ENCODE results near the gene QSER1. TPM values are rescaled to one million over a fixed set of nuclear protein-coding genes. Genes with fewer than 3 reads are reported as not detected.

The QSER1 gene
- total and polyA plus RNA-seq, 10 of the 15 experiments (the other 5 are each of a cell fraction or from before 2014, with no cell fraction given), result 2.1 to 15.0 (median 9.4) TPM

DNA sequence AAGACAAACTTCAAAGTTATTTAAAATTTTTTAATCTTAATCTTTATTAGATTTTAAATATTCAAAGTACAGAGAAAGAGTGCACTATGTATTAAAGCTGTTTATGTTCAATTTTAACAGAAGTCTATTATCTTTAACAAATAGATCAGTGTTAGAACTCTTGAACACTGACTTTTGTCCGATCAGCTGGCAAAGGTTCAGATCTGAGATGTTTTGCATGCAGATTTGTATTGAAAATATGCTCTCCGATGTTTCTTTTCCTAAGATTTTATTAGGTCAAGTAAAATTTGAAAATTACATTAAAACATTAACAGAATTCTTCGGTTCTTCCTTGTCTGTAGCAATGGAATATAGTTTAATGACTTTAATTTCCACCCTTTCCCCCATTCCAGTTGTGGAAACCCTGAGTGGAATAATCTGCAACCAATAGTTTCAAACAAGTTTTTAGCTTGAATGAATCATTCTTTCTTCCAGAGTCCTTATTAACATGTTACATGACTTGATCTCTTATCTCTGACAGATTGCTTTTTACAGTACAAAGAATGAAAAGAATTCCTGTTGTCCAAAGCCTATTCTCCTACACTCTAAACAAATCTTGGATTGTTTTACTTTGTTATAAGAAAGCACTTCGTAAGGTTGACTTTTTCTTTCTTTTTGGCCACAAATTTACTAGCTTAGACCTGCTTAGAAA, 135.4 kb downstream of the QSER1 start:
- BruUV-seq (replicated peaks), result no TSS peak
- ChIA-PET CTCF (interaction anchor here (1.2 kb wide), 1 partner anchor 37 kb away, joined by 3 read pairs; no protein-coding TSS in a partner anchor), RAD21 (ENCODE audit: unreplicated experiment) (interaction anchor here (1.4 kb wide), 1 partner anchor 11 kb away, joined by 4 read pairs; the partner anchor contains the start of gene TCP11L1), POLR2A (interaction anchor here (1.2 kb wide), 1 partner anchor 11 kb away, joined by 4 read pairs; the partner anchor contains the start of gene TCP11L1), SMC1A (ENCODE audit: uncharacterized antibody, unreplicated experiment) (interaction anchor here (0.7 to 2.2 kb wide), 7 partner anchors 10 to 37 kb away, joined by 3 to 6 read pairs (median 3); no protein-coding TSS in a partner anchor)
- no peaks in the 10 kb centered on the region for H3K4me1 ChIP-seq (ENCODE audit: control insufficient read depth, insufficient read depth, low read length)
- intact Hi-C loops (cut with micrococcal nuclease; ENCODE audit: unreplicated experiment), result no loop called here
- H3K27me3 ChIP-seq (replicated peaks in 1 of 2; ENCODE audit: control insufficient read depth in 2 of 2, insufficient read depth in 2 of 2, low read length in 1 of 2), result no peaks in the 10 kb centered on the region
- ATAC-seq, result no peak
- no peak overlapping the region for H3K9ac ChIP-seq (ENCODE audit: control insufficient read depth, insufficient read depth, low read length)
- TF ChIP-seq RAD21 (IDR thresholded peaks at IDR 0.05; ENCODE audit: insufficient read depth, low read depth, low read length) (no peak), CBX5 (IDR thresholded peaks at IDR 0.05; ENCODE audit: low read depth) (no peak), ZNF274 (IDR thresholded peaks at IDR 0.05; ENCODE audit: insufficient read depth, insufficient read length) (no peak), ESRRA (IDR thresholded peaks at IDR 0.05; ENCODE audit: low read length) (no peak), FOXM1 (IDR thresholded peaks at IDR 0.05; ENCODE audit: low read depth, low read length) (no peak), SIN3A (IDR thresholded peaks at IDR 0.05; ENCODE audit: low read depth, low read length) (no peak), SUPT20H (IDR thresholded peaks at IDR 0.05; ENCODE audit: borderline replicate concordance, control insufficient read depth, low read depth, low read length) (no peak), PAX5 (IDR thresholded peaks at IDR 0.05; ENCODE audit: borderline replicate concordance, low read depth, low read length) (no peak), RFX5 (IDR thresholded peaks at IDR 0.05; ENCODE audit: low read depth, low read length) (no peak), ETV6 (conservative IDR thresholded peaks at IDR 0.05 in 1 of 2, IDR thresholded peaks at IDR 0.05 in 1 of 2; ENCODE audit: borderline replicate concordance in 1 of 2, low read depth in 1 of 2) (no peak), CBFB (IDR thresholded peaks at IDR 0.05; ENCODE audit: low read depth) (no peak), MEF2A (IDR thresholded peaks at IDR 0.05; ENCODE audit: insufficient read depth, low read depth, low read length) (no peak), SREBF2 (IDR thresholded peaks at IDR 0.05; ENCODE audit: low read length) (no peak), NRF1 (conservative IDR thresholded peaks at IDR 0.05; ENCODE audit: low read depth, low read length) (no peak)
- TF ChIP-seq, protein P1, sequence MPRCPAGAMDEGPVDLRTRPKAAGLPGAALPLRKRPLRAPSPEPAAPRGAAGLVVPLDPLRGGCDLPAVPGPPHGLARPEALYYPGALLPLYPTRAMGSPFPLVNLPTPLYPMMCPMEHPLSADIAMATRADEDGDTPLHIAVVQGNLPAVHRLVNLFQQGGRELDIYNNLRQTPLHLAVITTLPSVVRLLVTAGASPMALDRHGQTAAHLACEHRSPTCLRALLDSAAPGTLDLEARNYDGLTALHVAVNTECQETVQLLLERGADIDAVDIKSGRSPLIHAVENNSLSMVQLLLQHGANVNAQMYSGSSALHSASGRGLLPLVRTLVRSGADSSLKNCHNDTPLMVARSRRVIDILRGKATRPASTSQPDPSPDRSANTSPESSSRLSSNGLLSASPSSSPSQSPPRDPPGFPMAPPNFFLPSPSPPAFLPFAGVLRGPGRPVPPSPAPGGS (IDR thresholded peaks at IDR 0.05; ENCODE audit: borderline replicate concordance, insufficient read depth, low read depth, low read length, poor library complexity, severe bottlenecking), result no peak
- TF ChIP-seq, protein P2, sequence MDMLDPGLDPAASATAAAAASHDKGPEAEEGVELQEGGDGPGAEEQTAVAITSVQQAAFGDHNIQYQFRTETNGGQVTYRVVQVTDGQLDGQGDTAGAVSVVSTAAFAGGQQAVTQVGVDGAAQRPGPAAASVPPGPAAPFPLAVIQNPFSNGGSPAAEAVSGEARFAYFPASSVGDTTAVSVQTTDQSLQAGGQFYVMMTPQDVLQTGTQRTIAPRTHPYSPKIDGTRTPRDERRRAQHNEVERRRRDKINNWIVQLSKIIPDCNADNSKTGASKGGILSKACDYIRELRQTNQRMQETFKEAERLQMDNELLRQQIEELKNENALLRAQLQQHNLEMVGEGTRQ (IDR thresholded peaks at IDR 0.05; ENCODE audit: borderline replicate concordance, low read depth, low read length), result no peak
- H3K4me3 ChIP-seq, result no peak overlapping the region
- no peak for FAIRE-seq
- 23% methylated on average over 4 of the region's 4 CpGs for WGBS (ENCODE audit: insufficient coverage, insufficient replicate concordance, low lambda C conversion rate, missing lambda C conversion rate)
- no peak overlapping the region for H3K27ac ChIP-seq (ENCODE audit: control insufficient read depth, insufficient read depth)
- H3K9me3 ChIP-seq (replicated peaks; ENCODE audit: control insufficient read depth, insufficient read depth, low read length), result no peaks in the 10 kb centered on the region
- H4K20me1 ChIP-seq (ENCODE audit: control insufficient read depth, insufficient read depth), result no peaks in the 10 kb centered on the region
- no peaks in the 10 kb centered on the region for H3K79me2 ChIP-seq (ENCODE audit: control insufficient read depth, insufficient read depth, low read length)
- no peaks in the 10 kb centered on the region for H3K36me3 ChIP-seq (ENCODE audit: control insufficient read depth in 2 of 2, insufficient read depth in 2 of 2, low read length in 1 of 2)
- no peak overlapping the region for H3K4me2 ChIP-seq (ENCODE audit: control insufficient read depth, insufficient read depth)
- in situ Hi-C loops (cut with MboI), result no loop called here
- DNase-seq (ENCODE audit: low read depth, low spot score), result no peak
- H2AFZ ChIP-seq (ENCODE audit: control insufficient read depth, low read depth, low read length), result no peak overlapping the region

Data from GM12878 (cell line).